Skeletal muscle satellite cell (primary cell): ENCODE results near the gene COL1A1.

Source experiments
- H3K27me3 ChIP-seq: 2 replicates; pipeline ENCODE4 v1.7.0; 2013; ENCODE audit warnings: low read length; ENCODE audit not compliant: control insufficient read depth, insufficient read depth
- H3K36me3 ChIP-seq: 2 replicates; pipeline ENCODE4 v1.7.0; 2013; ENCODE audit warnings: mild to moderate bottlenecking, control low read depth, low read length; ENCODE audit not compliant: insufficient read depth
- H3K4me1 ChIP-seq: 2 replicates; pipeline ENCODE4 v1.7.0; 2013; ENCODE audit warnings: low read length; ENCODE audit not compliant: control insufficient read depth, insufficient read depth
- H3K4me2 ChIP-seq: 2 replicates; pipeline ENCODE4 v1.7.0; 2013; ENCODE audit warnings: mild to moderate bottlenecking, low read length
- H3K4me3 ChIP-seq: 2 replicates; pipeline ENCODE4 v1.7.0; 2013; ENCODE audit warnings: low read length
- H3K9ac ChIP-seq: 2 replicates; pipeline ENCODE4 v1.7.0; 2013; ENCODE audit warnings: mild to moderate bottlenecking, low read depth, low read length, moderate library complexity
- H3K9me3 ChIP-seq: replicated peaks from 2 replicates; pipeline ENCODE4 v1.7.0; 2013; ENCODE audit warnings: mild to moderate bottlenecking, control low read depth, low read length

The COL1A1 gene

DNA sequence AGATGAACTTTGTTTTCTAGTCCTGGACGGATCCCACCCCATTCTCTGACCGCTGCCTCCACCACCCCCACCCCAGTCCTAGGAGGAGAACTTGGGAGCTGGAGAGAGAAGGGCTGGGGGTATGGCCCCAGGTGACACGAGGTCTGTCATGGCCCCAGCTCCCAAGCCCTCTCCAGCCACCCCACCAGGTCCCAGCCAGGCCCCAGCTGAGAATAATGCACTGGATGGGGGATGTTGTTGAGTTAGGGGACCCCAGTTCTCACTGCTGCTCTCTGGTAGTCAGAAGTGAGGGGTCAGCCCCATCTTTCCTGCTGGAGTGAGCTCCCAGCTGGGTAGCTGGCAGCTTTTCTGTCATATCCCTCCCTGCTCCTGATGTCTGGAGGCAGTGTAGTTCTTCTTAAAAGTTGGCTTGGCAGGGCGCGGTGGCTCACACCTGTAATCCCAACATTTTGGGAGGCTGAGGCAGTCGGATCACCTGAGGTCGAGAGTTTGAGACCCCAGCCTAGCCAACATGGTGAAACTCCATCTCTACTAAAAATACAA lies 4.6 kb upstream of the COL1A1 start:
- Histone ChIP-seq H3K9me3 (no peaks in the 10 kb centered on the region), H3K9ac (peak overlapping the region; percentile 39), H3K27me3 (no peaks in the 10 kb centered on the region), H3K36me3 (peaks cover 2% of the 10 kb centered on the region), H3K4me1 (peaks cover 84% of the 10 kb centered on the region), H3K4me3 (no peak overlapping the region), H3K4me2 (peak overlapping the region; percentile 59)

DNA sequence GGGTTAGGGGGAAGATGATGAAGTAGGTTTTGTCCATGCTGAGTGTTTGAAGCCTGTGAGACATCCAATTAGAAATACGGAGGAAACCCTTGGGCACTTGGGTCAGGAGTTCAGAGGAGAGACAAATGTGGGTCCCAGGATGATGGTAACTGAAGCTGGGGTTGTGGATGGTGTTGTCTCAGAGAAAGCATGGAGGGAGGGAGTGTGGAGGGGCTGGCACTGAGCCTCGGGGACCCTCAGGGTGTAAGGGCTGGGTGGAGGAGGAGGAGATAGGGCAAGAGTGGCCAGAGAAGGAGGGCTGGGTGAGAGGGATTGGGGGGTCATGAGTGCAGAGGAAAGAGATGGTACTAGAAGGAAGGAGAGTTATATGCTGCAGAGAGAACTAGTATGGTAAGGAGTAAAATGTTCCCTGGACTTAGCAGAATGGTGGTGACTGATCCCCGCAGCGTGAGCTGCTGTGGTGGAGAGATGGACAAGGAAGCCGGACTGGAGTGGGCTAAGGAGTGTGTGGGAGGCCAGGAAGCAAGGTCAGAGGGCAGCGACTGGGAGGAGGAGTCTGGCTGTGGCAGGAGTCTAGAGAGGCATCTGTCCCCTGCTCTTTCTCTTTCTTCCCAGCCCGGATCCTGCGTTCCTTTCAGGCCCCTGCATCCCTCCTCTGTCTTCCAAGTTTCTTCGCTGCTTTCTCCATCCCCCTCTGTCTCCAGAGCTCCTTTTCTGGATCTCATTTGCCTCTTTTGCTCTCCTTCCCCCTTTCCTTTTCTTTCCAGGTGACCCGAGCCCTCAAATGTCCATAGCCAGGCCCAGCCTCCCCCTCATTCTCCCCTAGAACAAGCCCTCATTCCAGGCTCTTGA lies 3.9 kb upstream of the COL1A1 start:
- no peaks in the 10 kb centered on the region for H3K27me3 ChIP-seq
- H3K4me1 ChIP-seq, result peaks cover 77% of the 10 kb centered on the region
- H3K4me2 ChIP-seq, result peak overlapping the region; percentile 59
- H3K9me3 ChIP-seq, result no peaks in the 10 kb centered on the region
- peak overlapping the region; percentile 39 for H3K9ac ChIP-seq
- H3K4me3 ChIP-seq, result peak overlapping the region; percentile 40
- peaks cover 4% of the 10 kb centered on the region for H3K36me3 ChIP-seq

DNA sequence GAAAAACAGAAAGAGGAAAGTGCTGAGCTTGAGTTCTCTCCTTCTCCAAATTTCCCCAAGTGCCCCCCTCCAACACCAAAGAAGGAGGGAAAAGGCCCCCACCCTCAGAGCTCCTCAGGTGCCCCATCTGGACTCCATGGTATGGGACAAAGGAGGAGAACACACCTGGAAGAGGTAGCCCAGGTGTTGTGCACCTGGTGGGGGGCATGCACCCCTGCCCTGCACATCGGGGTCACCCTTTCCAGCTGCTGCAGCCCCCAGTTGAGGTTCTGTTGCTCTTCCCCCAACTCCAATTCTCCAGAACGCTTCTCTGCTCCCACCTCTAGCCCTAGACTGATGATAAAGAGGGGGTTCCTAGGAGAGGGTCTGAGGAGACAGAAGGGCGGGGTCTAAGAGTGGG lies 3.0 kb upstream of the COL1A1 start:
- Histone ChIP-seq H3K4me3 (no peak overlapping the region), H3K27me3 (no peaks in the 10 kb centered on the region), H3K9ac (peak overlapping the region; percentile 49), H3K4me2 (peak overlapping the region; percentile 48), H3K36me3 (peaks cover 9% of the 10 kb centered on the region), H3K9me3 (no peaks in the 10 kb centered on the region), H3K4me1 (peaks cover 68% of the 10 kb centered on the region)

DNA sequence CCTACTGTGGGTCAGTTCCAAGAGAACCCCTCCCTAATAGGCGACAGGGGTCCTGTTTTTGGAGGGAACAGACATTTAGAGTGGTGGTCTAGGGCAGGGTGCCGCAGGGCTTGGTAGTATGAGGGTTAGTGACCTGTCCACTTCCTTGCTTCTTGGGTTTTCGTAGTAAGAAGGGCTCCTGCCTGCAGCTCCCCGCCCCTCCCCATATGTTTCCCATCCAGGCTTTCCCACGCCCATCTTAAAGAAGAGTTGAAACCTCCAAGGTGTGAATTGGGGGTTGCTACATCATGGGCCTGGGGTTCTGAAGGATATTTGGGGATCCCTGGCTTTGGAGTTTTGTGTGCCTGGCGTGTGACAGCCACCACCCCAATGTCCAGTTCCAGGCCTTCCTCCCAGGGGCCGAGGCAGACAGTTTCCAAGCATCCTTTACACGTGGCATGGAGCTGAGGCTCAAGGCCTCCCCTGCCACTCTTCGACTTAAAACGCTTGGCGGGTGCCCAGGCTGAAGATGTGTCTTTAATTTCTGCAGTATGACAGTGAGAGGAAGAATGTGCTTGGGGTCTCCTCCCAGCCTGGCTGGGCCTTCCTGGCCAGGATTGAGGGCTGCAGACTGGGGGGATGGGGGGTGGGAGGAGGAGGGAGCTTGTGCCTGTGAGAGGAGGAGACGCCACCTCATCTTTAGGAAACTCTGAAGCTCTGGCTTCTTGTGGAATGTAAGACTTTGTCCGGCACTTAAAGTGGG lies 2.3 kb upstream of the COL1A1 start:
- Histone ChIP-seq H3K36me3 (peaks cover 14% of the 10 kb centered on the region), H3K9me3 (no peaks in the 10 kb centered on the region), H3K4me3 (no peak overlapping the region), H3K27me3 (no peaks in the 10 kb centered on the region), H3K4me2 (peak overlapping the region; percentile 48), H3K4me1 (peaks cover 63% of the 10 kb centered on the region), H3K9ac (peak overlapping the region; percentile 49)

GRCh38 chr17:50203086-50203485 lies 1.7 kb upstream of the COL1A1 start:
- peaks cover 70% of the 10 kb centered on the region for H3K4me1 ChIP-seq
- H3K9ac ChIP-seq, result peak overlapping the region; percentile 49
- H3K4me3 ChIP-seq, result no peak overlapping the region
- H3K4me2 ChIP-seq, result peak overlapping the region; percentile 48
- no peaks in the 10 kb centered on the region for H3K9me3 ChIP-seq
- H3K27me3 ChIP-seq, result no peaks in the 10 kb centered on the region
- H3K36me3 ChIP-seq, result peaks cover 21% of the 10 kb centered on the region

GRCh38 chr17:50200457-50201275 lies 765 bp downstream of the COL1A1 start:
- peak overlapping the region; percentile 100 for H3K9ac ChIP-seq
- H3K36me3 ChIP-seq, result peaks cover 45% of the 10 kb centered on the region
- peak overlapping the region; percentile 85 for H3K4me3 ChIP-seq

DNA sequence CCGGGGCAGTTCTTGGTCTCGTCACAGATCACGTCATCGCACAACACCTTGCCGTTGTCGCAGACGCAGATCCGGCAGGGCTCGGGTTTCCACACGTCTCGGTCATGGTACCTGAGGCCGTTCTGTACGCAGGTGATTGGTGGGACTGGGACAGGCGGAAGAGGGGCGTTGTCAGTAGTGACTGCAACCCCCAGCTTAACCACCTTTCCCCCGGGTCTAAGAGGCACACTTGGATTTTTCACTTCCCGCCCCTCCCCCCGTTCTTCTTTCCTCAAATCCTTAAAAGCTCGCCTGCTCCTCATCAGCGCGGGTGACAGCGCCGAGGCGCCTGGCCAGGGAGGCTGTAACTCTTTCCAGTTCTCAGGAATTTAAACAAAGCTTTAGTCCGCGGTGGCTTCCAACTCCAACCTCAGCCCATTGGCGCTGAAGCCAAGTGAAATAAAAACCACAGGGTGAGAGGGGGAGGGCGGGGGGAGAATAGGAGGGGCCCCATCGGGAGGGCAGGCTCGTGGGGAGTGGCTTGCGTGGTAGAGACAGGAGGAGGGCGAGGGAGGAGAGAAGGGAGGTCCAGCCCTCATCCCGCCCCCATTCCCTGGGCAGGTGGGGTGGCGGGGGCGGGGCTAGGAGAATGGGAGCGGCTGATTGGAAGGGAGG lies 1.5 kb downstream of the COL1A1 start:
- Histone ChIP-seq H3K9ac (peak overlapping the region; percentile 100), H3K4me2 (peak overlapping the region; percentile 83), H3K36me3 (peaks cover 52% of the 10 kb centered on the region), H3K4me1 (peaks cover 74% of the 10 kb centered on the region), H3K27me3 (no peaks in the 10 kb centered on the region), H3K9me3 (no peaks in the 10 kb centered on the region), H3K4me3 (peak overlapping the region; percentile 85)

More at GRCh38 chr17:50200457-50201275, 765 bp downstream of the COL1A1 start:
- H3K9me3 ChIP-seq, result no peaks in the 10 kb centered on the region
- H3K27me3 ChIP-seq, result no peaks in the 10 kb centered on the region
- peaks cover 74% of the 10 kb centered on the region for H3K4me1 ChIP-seq
- peak overlapping the region; percentile 83 for H3K4me2 ChIP-seq

DNA sequence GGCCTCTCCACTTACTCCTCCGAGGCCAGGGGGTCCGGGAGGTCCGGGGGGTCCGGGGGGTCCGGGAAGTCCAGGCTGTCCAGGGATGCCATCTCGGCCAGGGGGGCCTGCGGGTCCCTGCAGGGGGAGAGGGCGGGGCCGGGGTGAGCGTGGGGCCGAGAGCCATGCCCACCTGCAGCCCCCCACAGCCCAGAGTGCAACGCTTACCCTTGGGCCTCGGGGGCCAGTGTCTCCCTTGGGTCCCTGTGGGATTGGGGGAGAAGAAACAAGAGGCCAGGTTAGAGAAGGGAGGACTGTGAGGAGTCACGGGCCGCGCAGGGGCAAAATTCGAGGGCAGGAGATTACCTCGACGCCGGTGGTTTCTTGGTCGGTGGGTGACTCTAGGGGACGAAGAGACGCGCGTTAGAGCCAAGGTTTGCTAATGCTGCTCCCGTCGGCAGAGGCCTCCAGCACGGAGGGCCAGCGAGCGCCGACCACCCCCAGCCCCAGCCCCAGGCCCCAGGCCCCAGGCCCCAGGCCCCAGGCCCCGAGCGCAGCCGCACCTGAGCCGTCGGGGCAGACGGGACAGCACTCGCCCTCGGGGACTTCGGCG lies 2.1 kb downstream of the COL1A1 start:
- Histone ChIP-seq H3K9ac (peak overlapping the region; percentile 100), H3K4me2 (peak overlapping the region; percentile 83), H3K4me1 (peaks cover 74% of the 10 kb centered on the region), H3K9me3 (no peaks in the 10 kb centered on the region), H3K27me3 (no peaks in the 10 kb centered on the region), H3K4me3 (peak overlapping the region; percentile 85), H3K36me3 (peaks cover 59% of the 10 kb centered on the region)

- H3K36me3 ChIP-seq, result peaks cover 68% of the 10 kb centered on the region
- H3K4me1 ChIP-seq, result peaks cover 70% of the 10 kb centered on the region
- H3K9ac ChIP-seq, result peak overlapping the region; percentile 100
- H3K4me3 ChIP-seq, result peak overlapping the region; percentile 85
- H3K27me3 ChIP-seq, result no peaks in the 10 kb centered on the region
- H3K4me2 ChIP-seq, result peak overlapping the region; percentile 83
- H3K9me3 ChIP-seq, result no peaks in the 10 kb centered on the region
Measured at GRCh38 chr17:50198026-50198669, 3.3 kb downstream of the COL1A1 start.

DNA sequence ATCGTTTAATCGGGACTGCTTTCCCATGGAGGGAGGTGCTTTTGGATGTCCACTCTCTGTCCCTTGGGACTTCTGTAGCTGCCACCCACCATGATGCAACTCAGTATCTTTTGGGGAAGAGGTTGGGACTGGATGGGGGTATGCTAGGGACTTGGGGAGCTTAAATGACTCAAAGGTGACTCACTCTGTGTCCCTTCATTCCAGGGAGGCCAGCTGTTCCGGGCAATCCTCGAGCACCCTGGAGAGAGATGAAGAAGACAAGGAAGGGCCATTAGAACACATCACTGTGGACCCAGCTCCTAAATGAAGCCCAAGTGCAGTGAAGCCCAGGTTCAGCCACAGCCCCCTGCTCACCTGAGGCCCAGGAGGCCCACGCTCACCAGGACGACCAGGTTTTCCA lies 4.6 kb downstream of the COL1A1 start:
- Histone ChIP-seq H3K9ac (peak overlapping the region; percentile 100), H3K4me2 (peak overlapping the region; percentile 83), H3K4me3 (peak overlapping the region; percentile 85)

More for the DNA sequence above, 4.6 kb downstream of the COL1A1 start:
- Histone ChIP-seq H3K36me3 (peaks cover 81% of the 10 kb centered on the region), H3K4me1 (peaks cover 67% of the 10 kb centered on the region), H3K9me3 (no peaks in the 10 kb centered on the region), H3K27me3 (no peaks in the 10 kb centered on the region)
